ENCODE measurements around the gene SIGLECL1.

SIGLECL1 gene

DNA sequence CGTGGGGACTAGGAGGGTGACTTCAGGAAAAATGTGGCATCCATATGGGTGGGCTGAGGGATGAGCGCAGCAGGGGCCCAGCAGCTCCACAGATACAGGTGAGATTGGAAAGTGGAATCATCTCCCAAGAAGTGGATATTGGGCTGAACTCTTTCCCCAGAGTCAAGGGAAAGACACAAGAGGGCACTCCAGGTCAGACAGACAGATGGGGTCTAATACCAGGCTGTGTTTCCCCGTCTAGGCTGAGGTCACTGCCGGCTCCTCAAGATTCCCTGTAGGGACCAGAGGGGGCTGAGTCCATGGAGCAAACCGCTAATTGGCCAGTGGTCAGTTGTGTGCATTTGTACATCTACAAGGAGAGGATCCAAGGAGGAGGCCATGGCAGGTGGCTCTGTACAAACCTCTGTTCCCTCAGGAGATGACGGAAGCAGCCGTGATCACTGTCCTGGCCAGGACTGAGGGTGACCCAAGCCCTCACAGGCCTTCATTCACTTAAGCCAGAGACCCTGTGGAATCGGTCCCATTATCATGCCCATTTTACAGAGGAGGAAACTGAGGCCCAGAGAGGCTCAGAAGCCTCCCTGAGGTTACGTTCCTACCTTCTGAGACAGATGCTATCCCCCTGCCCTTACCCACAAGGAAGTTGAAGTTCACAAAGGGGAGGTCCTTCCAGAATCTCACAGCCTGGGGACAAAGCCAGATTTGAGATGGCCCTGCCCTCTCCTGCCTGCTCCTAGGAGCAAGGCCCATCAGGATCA lies 45.6 kb downstream of the SIGLECL1 start:
- no peak for DNase-seq (ENCODE audit: low read depth, low spot score)
- WGBS (ENCODE audit: insufficient coverage, insufficient read length): no CpG with 5 or more reads among the region's 9 CpGs
- Histone ChIP-seq H3K27ac (ENCODE audit: low read length) (no peak overlapping the region), H3K4me3 (ENCODE audit: low read length) (no peak overlapping the region), H3K9me3 (ENCODE audit: control insufficient read depth, insufficient read depth, low read length) (no peaks in the 10 kb centered on the region), H3K4me1 (ENCODE audit: control insufficient read depth, insufficient read depth, low read length) (peaks cover 12% of the 10 kb centered on the region), H3K36me3 (ENCODE audit: control insufficient read depth, insufficient read depth, low read length) (no peaks in the 10 kb centered on the region), H3K27me3 (ENCODE audit: control insufficient read depth, insufficient read depth, low read length) (no peaks in the 10 kb centered on the region)

DNA sequence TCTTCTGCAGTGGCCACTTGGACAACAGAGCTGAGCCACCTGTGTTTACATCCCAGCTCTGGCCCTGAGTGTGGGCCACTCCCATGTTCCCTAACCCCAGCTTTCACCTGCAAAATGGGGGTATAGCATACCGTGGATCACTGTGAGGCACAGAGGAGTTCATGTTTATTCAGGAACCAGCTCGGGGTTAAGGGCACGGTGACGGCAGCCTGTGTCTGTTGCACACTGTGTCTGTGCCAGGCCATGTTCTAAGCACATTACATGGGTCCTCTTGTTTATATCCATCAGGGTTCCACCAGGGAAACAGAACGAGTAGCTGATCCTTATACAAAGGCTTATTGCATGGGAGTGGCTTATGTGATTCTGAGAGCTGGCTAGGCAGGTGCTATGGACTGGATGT lies 46.5 kb downstream of the SIGLECL1 start:
- Histone ChIP-seq H3K27ac (ENCODE audit: low read length) (no peak overlapping the region), H3K9me3 (ENCODE audit: control insufficient read depth, insufficient read depth, low read length) (no peaks in the 10 kb centered on the region), H3K36me3 (ENCODE audit: control insufficient read depth, insufficient read depth, low read length) (no peaks in the 10 kb centered on the region), H3K4me1 (ENCODE audit: control insufficient read depth, insufficient read depth, low read length) (peaks cover 12% of the 10 kb centered on the region), H3K4me3 (ENCODE audit: low read length) (no peak overlapping the region), H3K27me3 (ENCODE audit: control insufficient read depth, insufficient read depth, low read length) (no peaks in the 10 kb centered on the region)
- no peak for DNase-seq (ENCODE audit: low read depth, low spot score)
- no CpG with 5 or more reads among the region's 5 CpGs for WGBS (ENCODE audit: insufficient coverage, insufficient read length)

DNA sequence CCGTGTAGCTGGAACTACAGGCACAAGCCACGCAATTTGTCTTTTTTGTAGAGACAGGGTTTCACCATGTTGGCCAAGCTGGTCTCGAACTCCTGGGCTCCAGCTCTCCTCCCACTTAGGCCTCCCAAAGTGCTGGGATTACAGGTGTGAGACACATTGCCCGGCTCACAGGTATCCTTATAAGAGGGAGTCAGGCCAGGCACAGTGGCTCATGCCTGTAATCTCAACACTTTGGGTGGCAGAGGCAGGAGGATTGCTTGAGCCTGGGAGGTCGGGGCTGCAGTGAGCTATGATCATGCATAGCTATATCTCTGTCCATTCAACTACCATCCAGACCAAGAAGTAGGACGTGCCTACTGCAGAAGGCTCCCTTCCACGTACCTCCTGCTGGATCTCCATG lies 50.4 kb downstream of the SIGLECL1 start:
- no peaks in the 10 kb centered on the region for H3K9me3 ChIP-seq (ENCODE audit: control insufficient read depth, insufficient read depth, low read length)
- H3K4me3 ChIP-seq (ENCODE audit: low read length): no peak overlapping the region
- no peaks in the 10 kb centered on the region for H3K36me3 ChIP-seq (ENCODE audit: control insufficient read depth, insufficient read depth, low read length)
- no peak overlapping the region for H3K27ac ChIP-seq (ENCODE audit: low read length)
- no peaks in the 10 kb centered on the region for H3K27me3 ChIP-seq (ENCODE audit: control insufficient read depth, insufficient read depth, low read length)
- no peaks in the 10 kb centered on the region for H3K4me1 ChIP-seq (ENCODE audit: control insufficient read depth, insufficient read depth, low read length)
- no peak for DNase-seq (ENCODE audit: low read depth, low spot score)
- no CpG with 5 or more reads among the region's 7 CpGs for WGBS (ENCODE audit: insufficient coverage, insufficient read length)

DNA sequence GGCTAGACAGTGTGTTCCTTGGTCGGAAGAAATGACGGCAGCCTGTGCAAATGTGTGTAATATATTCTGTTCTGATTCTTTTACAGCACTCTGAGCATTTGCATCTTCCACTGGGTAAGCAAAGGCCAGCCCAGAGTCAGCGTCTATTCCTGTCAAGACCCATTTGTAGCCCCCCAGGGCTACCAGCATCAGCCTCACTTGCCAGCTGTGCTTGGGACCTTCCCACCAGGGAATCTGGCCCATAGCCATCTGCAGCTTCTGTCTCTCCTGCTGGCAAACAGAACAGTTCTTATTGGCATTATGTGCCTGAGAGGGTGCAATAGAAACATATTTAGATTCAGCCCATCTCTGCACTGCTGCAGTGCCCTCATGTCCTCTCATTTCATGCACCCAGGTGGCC lies 54.6 kb downstream of the SIGLECL1 start:
- no peaks in the 10 kb centered on the region for H3K4me1 ChIP-seq (ENCODE audit: control insufficient read depth, insufficient read depth, low read length)
- H3K9me3 ChIP-seq (ENCODE audit: control insufficient read depth, insufficient read depth, low read length): no peaks in the 10 kb centered on the region
- no peaks in the 10 kb centered on the region for H3K36me3 ChIP-seq (ENCODE audit: control insufficient read depth, insufficient read depth, low read length)
- H3K4me3 ChIP-seq (ENCODE audit: low read length): no peak overlapping the region
- no peak overlapping the region for H3K27ac ChIP-seq (ENCODE audit: low read length)
- no CpG with 5 or more reads among the region's 3 CpGs for WGBS (ENCODE audit: insufficient coverage, insufficient read length)
- no peak for DNase-seq (ENCODE audit: low read depth, low spot score)
- no peaks in the 10 kb centered on the region for H3K27me3 ChIP-seq (ENCODE audit: control insufficient read depth, insufficient read depth, low read length)

DNA sequence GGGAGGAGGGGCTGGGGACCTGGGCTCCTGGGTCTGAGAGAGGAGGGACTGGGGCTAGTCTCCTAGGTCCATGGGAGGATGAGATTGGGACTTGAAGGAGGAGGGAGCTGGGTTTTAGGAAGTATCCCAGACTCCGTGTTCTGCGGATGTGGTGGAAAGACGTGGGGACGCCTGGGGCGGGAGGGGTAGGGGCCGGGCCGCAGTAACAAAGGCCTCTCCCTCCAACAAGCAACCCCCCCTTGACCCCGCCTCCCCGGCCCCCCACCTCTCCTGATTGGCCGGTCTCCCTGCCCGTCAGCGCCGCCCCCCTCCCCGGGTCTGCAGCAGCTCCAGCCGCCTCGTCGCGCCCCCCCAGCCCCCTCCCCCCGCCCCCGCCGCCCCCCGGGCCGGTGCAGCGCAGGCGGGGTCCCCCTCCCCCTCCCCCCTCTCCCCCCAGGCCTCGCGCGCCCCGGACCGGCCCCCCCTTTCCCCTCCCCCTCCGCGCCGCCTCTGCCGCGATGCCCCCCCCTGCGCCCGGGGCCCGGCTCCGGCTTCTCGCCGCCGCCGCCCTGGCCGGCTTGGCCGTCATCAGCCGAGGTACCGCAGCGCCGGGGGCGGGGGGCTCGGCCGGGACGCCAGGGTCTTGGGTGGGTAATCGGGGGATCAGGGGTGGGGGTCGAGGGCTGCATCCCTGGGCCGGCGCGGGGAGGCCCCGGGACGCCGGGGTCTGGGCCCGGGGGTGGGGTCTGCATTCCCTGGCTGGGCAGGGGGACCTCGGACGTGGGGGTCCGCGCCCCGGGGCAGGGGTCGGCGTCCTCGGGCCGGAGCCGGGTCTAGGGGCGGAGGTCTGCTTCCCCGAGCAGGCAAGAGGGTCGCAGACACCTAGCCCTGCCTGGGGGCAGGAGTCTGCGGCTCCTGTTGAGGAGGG lies 60.7 kb downstream of the SIGLECL1 start, which contains the start of gene IGLON5:
TSS of gene IGLON5 (plus strand) at position 294 of the 907 bp plus-strand sequence. CDS start at position 498, 204 bp downstream.
- Histone ChIP-seq H3K9me3 (ENCODE audit: control insufficient read depth, insufficient read depth, low read length) (no peaks in the 10 kb centered on the region), H3K4me3 (ENCODE audit: low read length) (peak within 1 kb of the TSS; percentile 64), H3K36me3 (ENCODE audit: control insufficient read depth, insufficient read depth, low read length) (no peaks in the 10 kb centered on the region), H3K4me1 (ENCODE audit: control insufficient read depth, insufficient read depth, low read length) (0 out of 2 replicates have a peak, but pooled peaks cover 2% of the 10 kb centered on the region), H3K27me3 (ENCODE audit: control insufficient read depth, insufficient read depth, low read length) (no peaks in the 10 kb centered on the region), H3K27ac (ENCODE audit: low read length) (no peak within 1 kb of the TSS)
- no peak for DNase-seq (ENCODE audit: low read depth, low spot score)
- no CpG with 5 or more reads among the region's 76 CpGs for WGBS (ENCODE audit: insufficient coverage, insufficient read length)

DNA sequence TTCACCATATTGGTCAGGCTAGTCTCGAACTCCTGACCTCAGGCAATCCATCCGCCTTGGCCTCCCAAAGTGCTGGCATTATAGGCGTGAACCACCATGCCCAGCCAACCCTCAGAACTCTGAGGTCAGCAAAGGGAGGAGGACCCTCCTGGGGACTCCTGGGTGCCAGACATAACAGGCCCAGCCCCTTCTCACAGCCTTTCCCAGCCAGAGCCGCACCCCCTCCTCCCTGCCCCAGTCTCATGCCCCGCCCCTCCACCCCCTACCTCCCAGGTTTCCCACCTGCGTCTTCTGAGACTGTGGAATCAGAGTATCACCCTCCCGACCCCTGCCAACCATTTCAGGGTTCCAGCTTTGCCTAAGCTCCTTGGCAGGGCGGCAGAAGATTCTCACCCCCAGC lies 65.8 kb downstream of the SIGLECL1 start:
- Histone ChIP-seq H3K9me3 (ENCODE audit: control insufficient read depth, insufficient read depth, low read length) (no peaks in the 10 kb centered on the region), H3K27ac (ENCODE audit: low read length) (no peak overlapping the region), H3K4me3 (ENCODE audit: low read length) (no peak overlapping the region), H3K27me3 (ENCODE audit: control insufficient read depth, insufficient read depth, low read length) (no peaks in the 10 kb centered on the region), H3K4me1 (ENCODE audit: control insufficient read depth, insufficient read depth, low read length) (0 out of 2 replicates have a peak, but pooled peaks cover 2% of the 10 kb centered on the region), H3K36me3 (ENCODE audit: control insufficient read depth, insufficient read depth, low read length) (no peaks in the 10 kb centered on the region)
- no CpG with 5 or more reads among the region's 8 CpGs for WGBS (ENCODE audit: insufficient coverage, insufficient read length)
- DNase-seq (ENCODE audit: low read depth, low spot score): no peak

DNA sequence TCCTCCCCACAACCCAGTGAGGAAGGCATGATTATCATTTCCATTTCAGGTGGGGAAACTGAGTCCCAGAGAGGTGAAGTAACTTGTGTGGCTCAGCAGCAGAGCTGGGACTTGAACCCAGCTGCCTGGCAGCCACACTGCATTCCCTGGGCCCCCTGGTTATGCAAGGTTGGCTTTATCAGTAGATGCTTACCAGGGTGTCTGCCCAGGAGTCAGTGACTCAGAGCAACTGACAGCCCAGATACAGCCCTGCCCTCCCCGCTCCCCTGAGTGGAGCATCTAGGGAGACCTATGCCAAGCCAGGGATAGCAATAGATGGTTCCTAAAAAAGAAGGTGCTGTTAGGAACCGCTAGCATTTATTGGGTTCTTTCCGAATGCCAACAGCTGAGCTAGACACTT lies 66.5 kb downstream of the SIGLECL1 start:
- Histone ChIP-seq H3K27ac (ENCODE audit: low read length) (no peak overlapping the region), H3K36me3 (ENCODE audit: control insufficient read depth, insufficient read depth, low read length) (no peaks in the 10 kb centered on the region), H3K9me3 (ENCODE audit: control insufficient read depth, insufficient read depth, low read length) (no peaks in the 10 kb centered on the region), H3K4me1 (ENCODE audit: control insufficient read depth, insufficient read depth, low read length) (0 out of 2 replicates have a peak, but pooled peaks cover 2% of the 10 kb centered on the region), H3K27me3 (ENCODE audit: control insufficient read depth, insufficient read depth, low read length) (no peaks in the 10 kb centered on the region), H3K4me3 (ENCODE audit: low read length) (no peak overlapping the region)
- DNase-seq (ENCODE audit: low read depth, low spot score): no peak
- no CpG with 5 or more reads among the region's 3 CpGs for WGBS (ENCODE audit: insufficient coverage, insufficient read length)

DNA sequence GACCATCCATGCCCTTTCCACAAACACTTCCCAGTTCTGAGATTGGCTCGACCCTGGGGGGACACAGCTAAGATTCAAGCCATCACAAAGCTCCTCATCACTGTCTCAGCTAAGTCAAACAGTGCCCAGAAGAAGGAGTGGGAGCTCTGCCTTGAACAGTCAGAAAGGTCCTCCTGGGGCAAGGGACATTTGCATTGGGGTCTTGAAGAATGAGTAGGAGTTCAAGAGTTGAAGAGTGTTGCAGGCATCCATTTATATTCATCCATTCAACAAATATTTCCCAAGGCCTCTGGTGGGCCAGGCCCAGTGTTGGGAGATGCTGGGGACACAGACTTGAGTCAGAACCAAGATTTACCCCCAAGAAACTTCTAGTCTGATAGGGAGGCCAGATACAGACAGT lies 67.1 kb downstream of the SIGLECL1 start:
- no peak for DNase-seq (ENCODE audit: low read depth, low spot score)
- no peaks in the 10 kb centered on the region for H3K27me3 ChIP-seq (ENCODE audit: control insufficient read depth, insufficient read depth, low read length)
- no CpG with 5 or more reads among the region's 1 CpG for WGBS (ENCODE audit: insufficient coverage, insufficient read length)
- H3K4me3 ChIP-seq (ENCODE audit: low read length): no peak overlapping the region
- no peak overlapping the region for H3K27ac ChIP-seq (ENCODE audit: low read length)
- 0 out of 2 replicates have a peak, but pooled peaks cover 1% of the 10 kb centered on the region for H3K4me1 ChIP-seq (ENCODE audit: control insufficient read depth, insufficient read depth, low read length)
- no peaks in the 10 kb centered on the region for H3K36me3 ChIP-seq (ENCODE audit: control insufficient read depth, insufficient read depth, low read length)
- H3K9me3 ChIP-seq (ENCODE audit: control insufficient read depth, insufficient read depth, low read length): no peaks in the 10 kb centered on the region
